OCI-M2 (cell line): ENCODE measurements around the gene STON1.
"Not testable (repeated sequence)": the region's sequence is repeated elsewhere in the genome, so short reads cannot be mapped to it uniquely, and the experiment has no call there.

Experiments
- DNase-seq: peaks from one replicate; lab custom pipeline; 2025; ENCODE audit not compliant: unreplicated experiment; lab: John Stamatoyannopoulos, UW

The STON1 gene

DNA sequence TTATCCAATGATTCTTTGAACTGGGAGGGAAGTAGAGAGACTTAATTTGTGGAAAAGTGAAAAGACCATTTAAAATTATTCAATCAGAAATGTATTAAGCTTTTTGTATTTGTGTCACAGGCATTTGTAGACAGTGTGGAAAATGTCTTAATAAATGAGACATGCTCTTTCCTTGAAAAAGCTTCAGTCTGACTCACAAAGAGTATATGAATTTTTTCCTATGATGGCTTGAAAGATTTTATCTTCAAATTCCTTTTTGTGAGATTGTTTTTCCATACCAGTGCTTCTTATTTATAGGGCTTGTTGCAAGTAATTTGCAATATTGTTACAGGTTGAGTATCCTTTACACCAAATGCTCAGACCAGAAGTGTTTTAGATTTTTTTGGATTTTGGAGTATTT, 39.5 kb downstream of the STON1 start:
- no peak for DNase-seq

DNA sequence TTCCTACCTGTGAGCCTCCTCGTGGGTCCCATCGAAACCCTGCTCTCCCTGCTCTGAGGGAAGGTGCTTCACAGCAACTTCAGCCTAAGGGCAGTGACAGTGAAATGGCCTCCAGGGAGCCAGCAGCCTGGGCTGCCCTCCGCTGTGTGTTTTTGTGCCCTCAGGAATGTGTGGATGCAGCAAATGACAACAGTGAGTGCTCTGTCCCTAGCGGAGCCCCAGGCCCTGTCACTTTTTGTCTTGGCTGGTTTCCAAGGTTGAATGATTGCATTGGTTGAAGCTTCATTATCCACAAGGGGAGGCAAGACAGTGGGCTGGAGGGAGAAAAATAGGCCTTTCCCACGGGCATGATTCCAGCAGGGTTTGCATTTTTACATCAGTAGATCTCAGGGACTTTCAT, 42.9 kb downstream of the STON1 start:
- no peak for DNase-seq

DNA sequence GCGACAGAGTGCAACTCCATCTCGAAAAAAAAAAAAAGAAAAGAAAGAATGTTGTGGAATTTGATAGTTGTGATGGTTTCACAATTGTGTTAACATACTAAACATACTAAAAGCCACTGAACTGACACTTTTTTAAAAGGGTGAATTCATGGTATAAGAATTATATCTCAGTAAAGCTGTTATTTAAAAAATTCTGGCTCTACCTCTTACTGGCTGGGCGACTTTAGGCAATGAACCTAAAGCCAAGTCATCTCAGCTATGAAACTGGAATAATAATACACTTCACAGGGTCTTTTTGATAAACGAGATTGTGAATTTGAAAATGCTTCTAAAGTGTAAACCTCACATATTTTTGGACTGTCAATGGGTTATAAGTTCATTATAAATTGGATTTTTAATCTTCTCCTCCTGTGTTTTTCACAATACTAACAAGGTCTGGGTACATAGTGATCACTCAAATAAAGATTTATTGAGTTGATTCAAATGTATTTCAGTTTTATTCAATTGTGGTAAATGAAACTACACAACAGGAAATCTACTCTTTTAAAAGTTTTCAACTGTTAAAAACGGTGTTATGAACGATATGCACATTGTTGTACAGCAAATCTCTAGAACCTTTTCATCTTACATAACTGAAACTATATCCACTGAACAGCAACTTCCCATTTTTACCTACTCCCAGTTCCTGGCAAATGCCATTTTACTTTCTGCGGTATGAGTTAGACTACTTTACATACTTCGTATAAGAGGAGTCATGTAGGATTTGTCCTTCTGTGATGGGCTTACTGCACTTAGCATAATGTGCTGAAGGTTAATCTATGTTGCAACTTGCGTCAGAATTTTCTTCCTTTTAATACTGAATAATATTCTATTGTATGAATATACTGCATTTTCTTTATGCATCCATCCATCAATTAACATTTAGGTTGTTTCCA, 44.7 kb downstream of the STON1 start:
- DNase-seq, result no peak

DNA sequence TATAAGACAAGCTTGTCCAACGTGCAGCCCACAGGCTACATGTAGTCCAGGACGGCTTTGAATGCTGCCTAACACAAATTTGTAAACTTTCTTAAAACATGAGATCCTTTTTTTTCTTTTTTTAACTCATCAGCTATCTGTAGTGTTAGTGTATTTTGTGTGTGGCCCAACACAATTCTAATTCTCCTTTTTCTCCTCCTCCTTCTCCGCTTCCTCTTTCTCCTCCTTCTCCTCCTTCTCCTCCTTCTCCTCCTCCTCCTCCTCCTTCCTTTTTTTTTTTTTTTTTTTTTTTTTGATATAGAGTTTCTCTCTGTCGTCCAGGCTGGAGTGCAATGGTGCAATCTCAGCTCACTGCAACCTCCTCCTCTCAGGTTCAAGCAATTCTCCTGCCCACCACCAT, 48.4 kb downstream of the STON1 start:
- no peak for DNase-seq

- DNase-seq, result no peak
These were observed 54.0 kb downstream of the STON1 start for GRCh38 chr2:48583961-48584360.

DNA sequence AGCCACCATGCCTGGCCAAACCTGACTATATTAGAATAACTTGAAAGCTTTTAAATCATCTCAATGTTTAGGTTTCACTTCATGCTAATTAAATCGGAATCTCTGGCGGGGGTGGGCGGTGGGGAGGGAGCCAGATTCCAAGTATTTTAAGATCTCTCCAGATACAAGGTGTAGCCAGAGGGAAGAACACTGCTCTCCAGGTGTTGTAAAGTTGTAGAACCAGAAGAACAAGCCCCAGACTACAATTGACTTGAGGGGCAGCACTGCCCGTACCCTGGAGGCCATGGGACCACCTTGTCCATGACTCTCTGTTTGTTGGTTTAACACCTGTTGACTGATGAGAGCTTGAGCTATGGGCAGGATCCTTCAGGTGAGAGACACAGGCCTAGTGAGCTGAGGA, 54.6 kb downstream of the STON1 start:
- DNase-seq, result no peak

- no peak for DNase-seq
These were observed 56.5 kb downstream of the STON1 start for GRCh38 chr2:48586433-48586832.

- DNase-seq, result no peak
These were observed 57.6 kb downstream of the STON1 start for GRCh38 chr2:48587560-48587959.

DNA sequence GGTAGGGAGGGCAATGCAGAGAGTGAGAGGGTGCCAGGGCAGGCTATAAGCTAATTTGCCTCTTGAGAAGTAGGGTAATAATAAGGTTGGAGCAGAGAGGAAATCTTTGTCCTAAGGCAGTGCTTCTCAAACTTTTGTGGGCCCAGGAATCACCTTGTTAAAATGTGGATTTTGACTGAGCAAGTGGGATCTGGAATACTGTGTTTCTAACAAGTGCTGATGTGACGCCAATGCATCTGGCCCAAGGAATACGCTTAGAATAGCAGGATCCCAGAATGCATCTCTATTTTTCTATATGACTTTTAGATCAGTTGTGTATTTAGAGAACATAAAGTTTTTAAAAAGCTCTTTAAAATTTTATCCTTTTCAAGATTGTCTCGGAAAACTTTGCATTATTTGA, 58.0 kb downstream of the STON1 start:
- no peak for DNase-seq

DNA sequence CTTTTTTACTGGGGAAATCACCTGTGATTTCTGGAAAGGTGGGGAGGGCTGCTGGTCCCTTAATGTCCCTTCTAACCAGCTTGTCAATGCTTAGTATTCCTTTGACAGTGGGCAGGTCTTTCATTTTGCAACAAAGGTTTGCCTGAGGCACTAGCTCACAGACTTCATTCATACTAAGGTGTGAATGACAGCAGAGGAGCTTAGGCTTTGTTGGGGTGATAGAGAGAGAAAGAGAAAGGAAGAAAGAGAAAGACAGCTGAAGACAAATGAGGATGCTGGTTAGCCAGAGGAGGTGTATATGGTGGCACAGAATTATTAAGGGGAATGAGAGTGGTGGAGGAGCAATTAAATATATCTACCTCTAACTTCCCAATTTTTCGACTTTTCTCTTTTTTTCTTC, 58.8 kb downstream of the STON1 start:
- DNase-seq, result no peak

GRCh38 chr2:48589170-48589767, 59.3 kb downstream of the STON1 start:
- no peak for DNase-seq

DNA sequence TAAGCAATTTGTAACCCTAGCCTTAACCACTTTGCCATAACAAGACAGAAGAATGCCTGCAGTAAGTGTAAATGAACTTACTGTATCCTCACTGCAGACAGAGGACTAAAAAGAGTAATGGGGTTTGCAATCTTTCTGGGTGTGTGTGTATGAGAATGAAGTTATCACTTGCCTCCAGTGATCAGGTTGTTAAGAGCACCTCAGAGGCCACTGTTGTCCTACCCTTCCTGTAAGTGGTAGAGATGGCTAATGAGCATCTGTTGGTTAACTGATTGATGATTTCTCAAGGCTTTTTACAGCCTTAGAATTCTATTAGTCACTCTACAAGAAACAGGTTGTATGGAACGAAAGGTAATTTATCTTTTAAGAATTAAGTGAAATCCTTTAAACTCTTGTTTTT, 60.1 kb downstream of the STON1 start:
- no peak for DNase-seq

- DNase-seq, result no peak
These were observed 62.1 kb downstream of the STON1 start for GRCh38 chr2:48592067-48592466.

GRCh38 chr2:48596751-48597150, 66.8 kb downstream of the STON1 start:
- not testable (repeated sequence) for DNase-seq

DNA sequence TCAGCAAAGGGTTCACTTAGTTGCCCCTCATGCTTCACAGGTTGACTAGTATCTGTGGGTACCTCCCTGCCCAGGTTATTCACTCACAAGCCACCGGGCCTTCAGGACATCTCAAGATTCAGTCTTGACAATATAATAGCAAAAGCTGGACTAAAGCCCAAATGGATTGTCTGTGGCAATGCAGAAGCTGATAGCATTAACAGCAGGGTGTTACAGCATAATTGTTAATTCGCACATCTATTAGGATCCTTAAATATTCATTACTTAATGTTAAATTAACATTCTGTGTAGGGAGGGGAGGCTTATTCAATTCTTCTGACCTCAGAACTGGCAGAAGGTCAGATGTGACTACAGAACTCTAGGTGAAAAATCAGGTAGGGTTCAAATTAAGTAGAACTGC, 67.5 kb downstream of the STON1 start:
- no peak for DNase-seq

DNA sequence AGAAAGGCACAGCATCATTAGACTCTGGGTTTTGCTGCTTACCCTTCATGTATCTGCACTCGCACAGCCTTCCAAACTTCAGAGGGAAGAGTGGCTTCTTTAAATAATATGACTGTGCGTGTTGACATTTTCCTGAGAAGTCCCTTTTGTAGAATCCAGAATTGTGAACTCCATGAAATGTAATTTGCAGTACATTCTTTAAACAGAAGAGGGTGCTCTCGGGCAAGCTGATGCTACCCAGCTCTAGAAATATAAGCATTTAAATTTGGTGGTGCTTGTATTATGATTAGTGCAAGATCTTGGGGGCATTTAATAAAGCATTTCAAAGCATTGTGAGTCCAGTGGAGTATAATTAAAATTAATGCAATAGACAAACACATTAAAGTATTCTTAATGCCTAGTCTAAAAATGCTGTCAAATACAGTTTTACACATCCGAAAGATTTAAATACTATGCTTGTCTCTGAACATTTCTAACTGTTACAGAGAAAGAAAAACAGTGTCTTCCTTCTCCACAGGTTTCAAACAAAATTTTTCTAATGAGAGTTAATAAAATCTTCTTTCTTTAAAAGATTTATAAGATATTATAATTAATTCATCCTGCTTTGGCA, 70.4 kb downstream of the STON1 start:
- no peak for DNase-seq

GRCh38 chr2:48600917-48601316, 71.0 kb downstream of the STON1 start:
- no peak for DNase-seq

GRCh38 chr2:48601349-48601748, 71.4 kb downstream of the STON1 start:
- DNase-seq, result no peak

GRCh38 chr2:48605482-48606175, 75.7 kb downstream of the STON1 start:
- no peak for DNase-seq

DNA sequence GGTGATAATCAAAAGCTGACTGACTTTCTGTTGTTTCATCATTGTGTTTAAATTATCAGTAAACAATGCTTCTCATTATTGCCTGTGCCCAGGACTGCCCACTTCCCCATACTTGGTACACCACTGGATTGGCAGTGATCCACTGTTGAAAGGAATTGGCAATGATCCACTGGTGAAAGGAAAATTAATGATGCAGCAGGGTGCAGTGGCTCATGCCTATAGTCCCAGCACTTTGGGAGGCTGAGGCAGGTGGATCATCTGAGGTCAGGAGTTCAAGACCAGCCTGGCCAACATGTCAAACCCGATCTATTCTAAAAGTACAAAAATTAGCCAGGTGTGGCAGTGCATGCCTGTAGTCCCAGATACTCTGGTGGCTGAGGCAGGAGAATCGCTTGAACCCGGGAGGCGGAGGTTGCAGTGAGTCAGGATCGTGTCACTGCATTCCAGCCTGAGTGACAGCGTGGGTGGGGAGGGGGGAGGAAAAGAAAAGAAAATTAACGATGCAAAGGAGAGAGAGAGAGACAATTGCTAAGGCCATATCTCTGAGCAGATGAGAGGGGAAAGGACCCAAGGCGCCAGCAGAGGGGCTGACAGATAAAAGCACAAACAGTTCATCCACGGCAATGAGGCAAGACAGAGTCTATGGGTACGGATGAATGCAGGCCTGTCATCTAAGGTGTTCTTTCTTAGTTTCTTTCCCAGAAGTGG, 77.5 kb downstream of the STON1 start:
- no peak for DNase-seq

DNA sequence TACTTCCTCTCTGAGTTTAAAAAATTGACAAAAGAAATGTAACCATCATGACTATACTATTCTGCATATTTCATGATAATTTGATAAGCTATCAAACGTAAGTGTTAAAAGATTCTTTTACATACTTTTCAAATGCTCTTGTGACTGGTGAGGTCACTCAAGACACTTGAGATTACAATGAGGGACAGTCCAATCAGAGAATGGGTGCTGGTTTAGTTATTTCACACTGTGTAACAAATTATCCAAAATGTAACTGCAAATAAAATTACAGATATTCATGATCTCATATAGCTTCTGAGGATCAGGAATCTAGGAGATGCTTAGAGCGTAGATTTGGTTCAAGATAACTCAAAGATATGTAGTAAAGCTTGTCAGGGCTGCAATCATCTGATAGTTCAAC, 83.3 kb downstream of the STON1 start:
- DNase-seq, result no peak
